UCSD-AML1 (cell line): ENCODE results near the gene SUN1.
"Not testable (repeated sequence)": the region's sequence is repeated elsewhere in the genome, so short reads cannot be mapped to it uniquely, and the experiment has no call there.

ENCODE experiments used
- DNase-seq: peaks from one replicate; lab custom pipeline; 2025; ENCODE audit not compliant: unreplicated experiment; lab: John Stamatoyannopoulos, UW

Gene SUN1

DNA sequence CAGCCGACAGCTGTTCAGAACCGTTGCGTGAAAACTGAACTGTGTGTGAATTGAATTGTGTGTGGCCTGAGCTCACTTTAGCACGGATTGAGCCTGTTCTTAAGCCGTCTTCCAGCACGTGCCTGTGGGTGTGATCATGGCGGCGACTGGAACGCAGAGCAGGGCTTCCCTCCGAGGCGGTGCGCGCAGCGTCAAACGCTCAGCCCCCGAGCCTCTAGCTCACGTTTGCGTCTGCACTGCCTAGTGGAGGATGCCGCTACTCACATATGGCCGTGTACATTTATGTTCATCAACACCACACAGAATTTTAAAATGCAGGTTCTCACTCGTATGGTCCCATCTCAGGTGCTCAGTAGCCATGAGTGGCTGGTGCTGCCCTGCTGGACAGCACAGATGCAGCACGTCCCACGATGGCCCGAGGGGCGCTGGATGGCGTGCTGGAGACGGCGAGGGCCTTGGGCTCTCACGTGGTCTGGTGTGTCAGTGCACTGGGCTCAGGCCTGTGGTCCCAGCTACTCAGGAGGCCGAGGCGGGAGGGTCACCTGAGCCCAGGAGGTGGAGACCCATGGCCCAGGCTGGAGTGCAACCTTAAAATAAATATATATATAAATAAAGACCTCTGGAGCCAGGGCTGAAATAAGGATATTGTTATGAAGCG is 22.0 kb downstream of the SUN1 start:
- no peak for DNase-seq

DNA sequence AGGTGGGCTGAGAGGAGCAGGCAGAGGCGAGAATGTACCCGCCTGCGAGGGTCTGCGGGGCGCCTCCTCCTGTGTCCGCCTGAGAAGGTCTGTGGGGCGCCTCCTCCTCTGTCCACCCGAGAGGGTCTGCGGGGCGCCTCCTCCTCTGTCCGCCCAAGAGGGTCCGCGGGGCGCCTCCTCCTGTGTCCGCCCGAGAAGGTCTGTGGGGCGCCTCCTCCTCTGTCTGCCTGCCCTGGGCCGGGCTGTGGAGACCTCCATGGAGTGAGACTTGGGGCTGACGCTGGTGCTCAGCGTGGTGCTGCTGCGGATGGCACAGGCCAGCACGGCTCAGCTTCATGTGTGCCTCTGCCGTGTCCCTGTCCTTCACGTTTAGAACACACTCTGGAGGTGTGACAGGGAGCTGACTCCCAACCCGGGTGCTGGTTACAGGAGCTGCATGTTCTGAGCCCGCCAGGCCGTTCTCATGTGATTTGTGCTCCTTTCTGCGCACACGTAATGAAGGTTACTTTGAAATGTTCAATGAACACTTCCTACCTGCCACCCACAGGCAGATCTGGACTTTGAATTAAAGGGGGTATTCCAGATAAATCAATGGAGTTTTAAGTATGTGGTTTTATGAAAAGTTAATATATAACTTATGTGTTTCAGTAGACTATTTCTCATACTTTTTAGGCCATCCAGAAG is 23.6 kb downstream of the SUN1 start:
- DNase-seq: no peak

GRCh38 chr7:856444-857095 is 24.3 kb downstream of the SUN1 start:
- DNase-seq: no peak

GRCh38 chr7:857661-858060 is 25.4 kb downstream of the SUN1 start:
- DNase-seq: no peak

DNA sequence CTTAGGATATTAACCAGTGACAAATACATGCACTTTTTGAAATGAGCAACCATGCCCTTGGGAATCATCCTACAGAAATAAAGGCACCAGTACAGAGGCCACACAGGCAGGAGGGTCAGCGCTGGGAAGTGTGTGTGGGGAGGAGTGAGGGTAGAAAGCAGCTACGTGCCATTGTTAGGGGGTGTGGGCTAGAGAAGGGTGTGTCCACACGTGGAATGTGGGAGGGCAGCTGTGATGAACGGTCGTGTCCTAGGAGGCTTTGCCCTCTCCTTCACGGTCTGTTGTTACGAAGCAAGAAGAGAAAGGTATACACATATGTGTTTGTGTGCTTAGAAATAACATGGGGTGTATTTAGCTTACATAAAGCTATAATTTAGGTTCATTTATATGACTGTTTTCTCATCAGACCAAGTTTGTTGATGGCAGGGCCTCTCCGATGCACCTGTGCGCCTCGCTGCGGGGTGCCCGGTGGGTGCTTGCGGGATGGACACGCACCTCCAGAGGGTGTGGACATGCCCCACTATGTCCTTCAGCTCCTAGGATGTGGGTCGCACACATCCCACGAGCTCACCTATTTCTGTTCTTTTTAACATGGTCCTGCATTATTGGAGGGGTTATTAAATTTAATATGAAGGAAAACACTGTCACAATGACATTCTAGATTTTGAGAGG is 27.2 kb downstream of the SUN1 start:
- DNase-seq: no peak

DNA sequence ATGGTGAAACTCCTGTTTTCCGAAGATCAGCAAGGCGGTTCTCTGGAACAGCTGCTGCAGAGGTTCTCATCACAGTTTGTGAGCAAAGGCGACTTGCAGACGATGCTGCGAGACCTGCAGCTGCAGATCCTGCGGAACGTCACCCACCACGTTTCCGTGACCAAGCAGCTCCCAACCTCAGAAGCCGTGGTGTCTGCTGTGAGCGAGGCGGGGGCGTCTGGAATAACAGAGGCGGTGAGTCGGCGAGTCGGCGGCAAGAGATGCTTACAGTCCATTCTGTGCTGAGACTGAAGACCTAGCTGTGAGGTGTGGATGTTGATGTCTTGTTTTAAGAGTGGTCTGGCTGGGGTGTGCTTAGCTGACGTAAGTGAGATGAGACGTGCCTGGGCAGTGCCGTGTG is 27.9 kb downstream of the SUN1 start:
- no peak for DNase-seq

DNA sequence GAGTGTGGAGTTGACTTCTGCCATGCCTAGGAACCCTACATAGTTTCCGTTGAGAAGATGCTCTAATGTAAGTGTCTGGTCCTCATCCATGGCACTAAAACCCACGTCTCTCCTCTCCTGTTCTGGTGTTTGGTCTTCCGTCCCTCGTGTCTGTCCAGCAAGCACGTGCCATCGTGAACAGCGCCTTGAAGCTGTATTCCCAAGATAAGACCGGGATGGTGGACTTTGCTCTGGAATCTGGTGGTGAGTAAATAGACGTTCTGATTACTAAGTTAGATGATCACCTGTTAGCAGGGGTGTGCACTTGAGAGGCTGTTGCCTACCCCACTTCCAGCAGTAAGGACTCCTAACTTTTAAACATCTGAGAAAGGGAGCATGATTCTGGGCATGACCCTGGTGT is 28.9 kb downstream of the SUN1 start:
- no peak for DNase-seq

GRCh38 chr7:862157-862556 is 29.9 kb downstream of the SUN1 start:
- no peak for DNase-seq

GRCh38 chr7:863106-863505 is 30.8 kb downstream of the SUN1 start:
- DNase-seq: no peak

GRCh38 chr7:865921-866320 is 33.6 kb downstream of the SUN1 start:
- no peak for DNase-seq

DNA sequence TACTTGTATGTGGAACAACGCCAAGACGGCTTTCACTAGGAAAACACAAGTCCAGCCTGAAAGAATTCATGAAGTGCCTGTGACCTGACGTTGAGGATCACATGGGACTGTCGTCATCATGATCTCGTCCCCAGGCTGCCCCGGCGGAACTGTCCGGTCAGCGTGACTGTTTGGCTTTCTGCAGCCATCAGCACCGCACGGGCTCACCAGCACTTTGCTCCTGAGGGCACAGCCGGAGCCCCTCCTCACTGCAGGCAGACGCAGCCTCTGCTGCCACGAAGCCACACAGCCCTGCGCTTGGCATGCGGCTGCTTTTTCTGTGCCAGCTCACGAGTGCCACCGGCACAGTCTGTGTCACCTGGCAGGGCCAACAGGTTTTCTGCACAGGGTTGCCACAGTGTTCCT is 34.7 kb downstream of the SUN1 start:
- no peak for DNase-seq

DNA sequence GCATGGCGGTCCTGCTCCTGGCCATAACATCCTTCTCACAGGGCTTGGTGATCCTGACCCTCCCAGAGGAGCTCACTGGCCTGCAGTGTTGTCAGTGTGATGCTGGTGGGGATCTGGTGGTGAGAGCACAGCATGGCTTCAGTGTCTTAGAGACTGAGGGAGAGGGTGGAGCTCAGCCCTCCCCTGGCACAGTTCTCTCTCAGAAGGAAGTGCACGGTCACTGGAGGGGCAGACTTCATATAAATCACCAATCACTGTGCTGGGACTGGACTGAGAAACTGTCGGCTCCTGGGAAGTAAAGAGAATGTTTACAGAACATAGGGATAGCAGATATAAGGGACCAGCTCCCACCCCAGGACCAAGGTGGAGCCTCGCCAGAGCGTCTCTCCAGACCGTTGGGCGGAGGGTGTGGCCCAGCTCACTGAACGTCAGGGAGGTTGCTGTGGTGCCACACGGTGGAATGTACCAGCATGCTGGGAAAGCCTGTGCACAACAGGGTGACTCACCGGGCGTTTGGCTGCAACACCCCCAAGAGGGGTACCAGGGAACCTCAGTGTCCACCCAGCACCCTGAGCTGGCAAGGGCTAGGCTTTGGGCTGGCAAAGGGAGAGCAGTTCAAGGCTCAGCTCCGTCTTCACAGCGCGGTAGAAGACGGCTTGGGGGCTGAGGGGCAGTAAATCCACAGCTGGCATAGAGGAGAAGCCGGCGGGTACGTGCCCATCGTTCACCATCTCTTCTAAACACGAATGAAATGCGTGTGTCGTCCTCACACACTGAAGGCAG is 35.3 kb downstream of the SUN1 start:
- DNase-seq: no peak

DNA sequence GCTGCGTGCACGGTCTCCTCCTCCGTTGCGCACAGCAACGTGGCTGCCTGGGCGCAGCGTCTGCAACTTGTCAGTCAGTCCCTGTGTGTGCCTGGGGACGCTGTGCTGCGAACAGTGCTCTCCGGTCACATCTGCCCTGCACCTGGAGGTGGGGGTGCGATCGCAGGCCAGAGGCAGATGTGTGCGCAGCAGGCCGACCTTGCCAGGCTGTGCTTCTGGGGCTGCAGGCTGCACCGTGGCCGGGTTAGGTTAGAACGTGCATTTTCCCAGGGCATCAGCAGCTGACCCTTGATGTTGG is 35.9 kb downstream of the SUN1 start:
- DNase-seq: no peak

DNA sequence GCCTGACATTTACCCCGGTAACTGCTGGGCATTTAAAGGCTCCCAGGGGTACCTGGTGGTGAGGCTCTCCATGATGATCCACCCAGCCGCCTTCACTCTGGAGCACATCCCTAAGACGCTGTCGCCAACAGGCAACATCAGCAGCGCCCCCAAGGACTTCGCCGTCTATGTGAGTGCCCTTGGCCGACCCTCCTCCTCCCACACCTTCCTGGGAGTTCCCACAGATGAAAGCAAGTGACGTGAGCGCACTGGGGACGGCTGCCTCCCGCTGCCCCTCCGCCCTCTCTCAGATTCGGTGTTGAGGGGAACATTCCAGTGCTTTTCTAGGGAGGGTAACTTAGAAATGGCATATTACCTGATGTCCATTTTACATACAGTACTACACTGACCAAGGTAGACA is 37.1 kb downstream of the SUN1 start:
- DNase-seq: no peak

- DNase-seq: no peak
Measured at GRCh38 chr7:871900-872537, 39.7 kb downstream of the SUN1 start.

DNA sequence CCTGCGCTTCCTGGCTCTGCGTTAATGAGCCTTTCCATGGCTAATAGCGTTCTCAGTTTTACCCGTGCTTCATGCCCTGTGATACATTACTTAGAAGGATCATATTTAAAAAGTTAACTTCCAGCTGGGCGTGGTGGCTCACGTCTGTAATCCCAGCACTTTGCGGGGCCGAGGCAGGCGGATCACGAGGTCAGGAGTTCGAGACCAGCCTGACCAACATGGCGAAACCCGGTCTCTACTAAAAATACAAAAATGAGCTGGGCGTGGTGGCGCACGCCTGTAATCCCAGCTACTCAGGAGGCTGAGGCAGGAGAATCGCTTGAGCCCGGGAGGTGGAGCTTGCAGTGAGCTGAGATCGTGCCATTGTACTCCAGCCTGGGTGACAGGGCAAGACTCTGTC is 40.4 kb downstream of the SUN1 start:
- DNase-seq: not testable (repeated sequence)

DNA sequence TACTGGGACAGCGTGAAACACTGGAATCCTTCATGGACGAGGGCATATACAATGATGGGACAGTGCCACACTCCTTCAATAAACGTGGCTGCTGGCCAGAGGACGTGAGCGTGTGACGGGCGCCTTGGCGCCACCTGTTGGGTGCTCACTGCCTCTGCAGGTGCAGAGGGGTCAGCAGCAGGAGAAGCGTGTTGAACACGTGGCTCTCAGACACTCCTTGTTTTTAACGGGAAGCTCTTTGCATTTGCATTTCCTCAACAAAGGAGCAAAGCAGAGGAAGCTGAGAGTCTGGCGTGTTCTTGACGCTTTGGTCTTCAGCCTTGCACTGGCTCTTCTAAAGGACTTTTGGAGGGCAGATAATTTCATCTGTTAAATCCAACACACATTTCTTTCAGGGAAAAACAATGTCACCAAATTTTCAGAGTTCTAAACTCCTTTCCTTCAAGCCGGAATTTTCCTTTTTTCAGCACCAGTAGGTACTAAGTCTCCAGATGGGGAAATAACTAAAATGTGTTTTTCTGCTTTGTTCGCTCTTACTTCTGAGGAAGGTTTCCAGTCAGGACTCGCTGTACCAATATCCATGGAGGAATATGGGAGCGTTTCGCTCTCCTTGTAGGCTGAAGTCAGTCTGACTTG is 41.2 kb downstream of the SUN1 start:
- peak; percentile 68 for DNase-seq

GRCh38 chr7:874031-874749 is 41.9 kb downstream of the SUN1 start:
- DNase-seq: no peak

GRCh38 chr7:875051-875450 is 42.8 kb downstream of the SUN1 start:
- no peak for DNase-seq
